Mucosa of descending colon (tissue), 3 donors: ENCODE measurements around the gene ATP5ME. TPM values are rescaled to one million over a fixed set of nuclear protein-coding genes. Genes with fewer than 3 reads are reported as not detected.

ENCODE experiments used
- ATAC-seq: fragments of 200-7000 bp; cut with Tn5 transposase; one replicate; pipeline ENCODE4 v1.9.1; 2020; ENCODE audit warnings: mild to moderate bottlenecking, moderate library complexity
- DNase-seq, 3 donors: peaks; one replicate each; pipeline ENCODE4 v3.0.0-alpha.2; 2020
- H3K36me3 ChIP-seq: fragments of 200-600 bp; one replicate; pipeline ENCODE4 v1.8.0; 2021; ENCODE audit warnings: low read depth, mild to moderate bottlenecking
- H3K4me1 ChIP-seq: fragments of 200-600 bp; one replicate; pipeline ENCODE4 v1.8.0; 2021; ENCODE audit warnings: low read depth, mild to moderate bottlenecking
- H3K4me3 ChIP-seq: fragments of 200-600 bp; one replicate; pipeline ENCODE4 v1.8.0; 2021; ENCODE audit warnings: mild to moderate bottlenecking
- H3K9me3 ChIP-seq: fragments of 200-600 bp; one replicate; pipeline ENCODE4 v1.8.0; 2021; ENCODE audit warnings: mild to moderate bottlenecking
- intact Hi-C, 2 donors: fragments of 100-400 bp; cut with DNase I in 1 of 2; cut with micrococcal nuclease in 1 of 2; formaldehyde crosslinking; loops; one replicate each; pipeline versions ENCODE4 v1.11.0 to v1.11.1; 2022; cut with DNase I, micrococcal nuclease
- total RNA-seq, 3 donors: library from RNA; stranded (reverse); fragmentation: NEBNext Ultra II Directional in 2 of 3; extraction: Animal tissue kit (Norgen Biotek cat#: 25700) in 2 of 3; gene quantifications; one replicate each; pipeline versions ENCODE4 v1.2.1 to v1.2.4, GENCODE V29; 2021 to 2023
- TF ChIP-seq, protein P1 (sequence below): fragments of 200-600 bp; IDR thresholded peaks from one replicate; pipeline ENCODE4 v1.8.0; 2022; ENCODE audit warnings: antibody characterized with exemption, mild to moderate bottlenecking
- donor health status: DM: no; HTN: no; CAD: no; lungs with moderate emphysema.
- donor health status: DM: no; HTN: no; CAD: no.
- donor health status: DM: no; HTN: yes; CAD: no.

ATP5ME gene
- total RNA-seq, 3 donors from 2014 or later: 330 to 467 (median 399) TPM

DNA sequence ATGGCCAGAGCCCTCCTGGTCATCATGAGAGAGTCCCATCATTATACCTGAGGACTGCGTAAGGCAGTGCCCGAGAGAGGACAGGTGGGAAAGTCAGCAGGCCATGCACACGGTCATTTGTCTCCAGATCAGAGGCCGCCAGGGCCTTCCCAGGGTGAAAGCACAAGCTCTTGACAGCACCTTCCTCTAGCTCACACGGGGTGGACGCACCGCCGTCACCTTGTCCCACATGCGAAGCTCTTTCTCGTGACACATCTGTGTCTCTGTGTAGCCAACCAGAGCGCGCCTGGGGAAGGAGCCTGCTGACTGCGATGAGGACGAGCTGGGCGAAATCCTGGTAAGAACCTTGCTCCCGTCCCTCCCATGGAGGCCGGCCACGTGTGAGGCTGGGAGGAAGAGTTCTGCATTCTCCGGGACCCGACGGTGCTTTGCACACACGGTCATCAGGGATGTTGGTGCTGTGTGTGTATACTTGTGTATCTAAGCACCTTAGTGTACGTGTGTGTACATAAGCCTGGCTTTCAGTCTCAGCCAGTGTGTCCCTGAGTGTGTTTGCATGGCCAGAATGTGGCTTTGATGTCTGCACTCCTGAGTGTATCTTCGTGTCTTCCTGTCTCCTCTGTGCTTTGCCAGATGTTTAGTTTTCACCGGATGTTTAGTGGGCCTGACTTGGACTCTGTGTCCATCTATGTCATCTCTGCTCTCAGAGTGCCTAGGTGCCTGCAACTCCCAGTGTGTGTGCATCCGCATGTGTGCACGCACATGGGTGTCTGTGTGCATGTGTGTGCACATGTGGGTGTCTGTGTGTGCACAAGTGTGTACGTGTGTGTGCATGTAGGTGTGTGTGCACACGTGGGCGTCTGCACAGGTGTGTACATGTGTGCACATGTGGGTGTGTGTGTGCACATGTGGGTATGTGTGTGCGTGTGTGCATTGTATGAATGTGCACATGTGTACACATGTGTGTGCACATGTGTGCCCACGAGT lies 15.1 kb downstream of the ATP5ME start:
- TF ChIP-seq, protein P1, sequence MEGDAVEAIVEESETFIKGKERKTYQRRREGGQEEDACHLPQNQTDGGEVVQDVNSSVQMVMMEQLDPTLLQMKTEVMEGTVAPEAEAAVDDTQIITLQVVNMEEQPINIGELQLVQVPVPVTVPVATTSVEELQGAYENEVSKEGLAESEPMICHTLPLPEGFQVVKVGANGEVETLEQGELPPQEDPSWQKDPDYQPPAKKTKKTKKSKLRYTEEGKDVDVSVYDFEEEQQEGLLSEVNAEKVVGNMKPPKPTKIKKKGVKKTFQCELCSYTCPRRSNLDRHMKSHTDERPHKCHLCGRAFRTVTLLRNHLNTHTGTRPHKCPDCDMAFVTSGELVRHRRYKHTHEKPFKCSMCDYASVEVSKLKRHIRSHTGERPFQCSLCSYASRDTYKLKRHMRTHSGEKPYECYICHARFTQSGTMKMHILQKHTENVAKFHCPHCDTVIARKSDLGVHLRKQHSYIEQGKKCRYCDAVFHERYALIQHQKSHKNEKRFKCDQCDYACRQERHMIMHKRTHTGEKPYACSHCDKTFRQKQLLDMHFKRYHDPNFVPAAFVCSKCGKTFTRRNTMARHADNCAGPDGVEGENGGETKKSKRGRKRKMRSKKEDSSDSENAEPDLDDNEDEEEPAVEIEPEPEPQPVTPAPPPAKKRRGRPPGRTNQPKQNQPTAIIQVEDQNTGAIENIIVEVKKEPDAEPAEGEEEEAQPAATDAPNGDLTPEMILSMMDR: no peak
- Histone ChIP-seq H3K4me3 (no peak overlapping the region), H3K36me3 (no peaks in the 10 kb centered on the region), H3K4me1 (peaks cover 3% of the 10 kb centered on the region), H3K9me3 (no peaks in the 10 kb centered on the region)
- DNase-seq: peak in 2 of 3 donors; percentile 10 to 30
- ATAC-seq: no peak
- intact Hi-C loops: no loop called here

DNA sequence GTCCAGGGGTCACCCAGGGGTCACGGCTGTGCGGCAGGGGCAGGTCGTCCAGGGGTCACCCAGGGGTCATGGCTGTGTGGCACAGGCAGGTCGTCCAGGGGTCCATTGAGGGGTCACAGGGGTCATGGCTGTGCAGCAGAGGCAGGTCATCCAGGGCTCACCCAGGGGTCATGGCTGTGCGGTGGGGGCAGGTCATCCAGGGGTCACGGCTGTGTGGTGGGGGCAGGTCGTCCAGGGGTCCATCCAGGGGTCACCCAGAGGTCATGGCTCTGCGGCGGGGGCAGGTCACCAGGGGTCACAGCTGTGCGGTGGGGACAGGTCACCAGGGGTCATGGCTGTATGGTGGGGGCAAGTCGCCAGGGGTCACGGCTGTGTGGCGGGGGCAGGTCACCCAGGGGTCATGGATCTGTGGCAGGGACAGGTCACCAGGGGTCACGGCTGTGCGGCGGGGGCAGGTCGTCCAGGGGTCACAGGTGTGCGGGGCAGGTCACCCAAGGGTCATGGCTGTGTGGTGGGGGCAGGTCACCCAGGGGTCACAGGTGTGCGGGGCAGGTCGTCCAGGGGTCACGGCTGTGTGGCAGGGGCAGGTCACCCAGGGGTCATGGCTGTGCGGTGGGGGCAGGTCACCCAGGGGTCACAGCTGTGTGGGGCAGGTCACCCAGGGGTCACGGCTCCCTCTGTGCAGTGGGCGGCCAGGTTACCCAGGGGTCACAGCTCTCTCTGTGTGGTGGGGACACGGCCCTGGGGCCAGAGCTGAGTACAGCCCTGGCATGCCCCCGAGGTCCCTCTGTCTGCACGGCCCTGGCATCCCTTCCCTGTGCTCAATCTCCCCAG lies 16.0 kb downstream of the ATP5ME start:
- H3K4me1 ChIP-seq: no peaks in the 10 kb centered on the region
- TF ChIP-seq, protein P1: no peak
- no peaks in the 10 kb centered on the region for H3K36me3 ChIP-seq
- ATAC-seq (no peak), DNase-seq (peak in 2 of 3 donors; percentile 18 to 50)
- no peaks in the 10 kb centered on the region for H3K9me3 ChIP-seq
- intact Hi-C loops: no loop called here
- H3K4me3 ChIP-seq: no peak overlapping the region

DNA sequence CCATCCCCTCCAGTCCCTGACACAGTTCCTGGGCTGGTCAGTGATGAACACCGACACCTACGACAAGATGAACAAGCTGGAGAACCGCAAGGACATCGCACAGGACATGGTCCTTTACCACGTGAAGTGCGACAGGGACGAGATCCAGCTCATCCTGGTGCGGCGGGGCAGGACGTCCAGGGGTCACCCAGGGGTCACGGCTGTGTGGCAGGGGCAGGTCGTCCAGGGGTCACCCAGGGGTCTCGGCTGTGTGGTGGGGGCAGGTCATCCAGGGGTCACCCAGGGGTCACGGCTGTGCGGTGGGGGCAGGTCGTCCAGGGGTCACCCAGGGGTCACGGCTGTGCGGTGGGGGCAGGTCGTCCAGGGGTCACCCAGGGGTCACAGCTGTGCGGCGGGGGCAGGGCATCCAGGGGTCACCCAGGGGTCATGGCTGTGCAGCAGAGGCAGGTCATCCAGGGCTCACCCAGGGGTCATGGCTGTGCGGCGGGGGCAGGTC lies 16.7 kb downstream of the ATP5ME start:
- intact Hi-C loops: no loop called here
- no peaks in the 10 kb centered on the region for H3K36me3 ChIP-seq
- H3K4me1 ChIP-seq: no peaks in the 10 kb centered on the region
- DNase-seq (peak in 2 of 3 donors; percentile 12 to 34), ATAC-seq (no peak)
- TF ChIP-seq, protein P1: no peak
- no peaks in the 10 kb centered on the region for H3K9me3 ChIP-seq
- H3K4me3 ChIP-seq: no peak overlapping the region

DNA sequence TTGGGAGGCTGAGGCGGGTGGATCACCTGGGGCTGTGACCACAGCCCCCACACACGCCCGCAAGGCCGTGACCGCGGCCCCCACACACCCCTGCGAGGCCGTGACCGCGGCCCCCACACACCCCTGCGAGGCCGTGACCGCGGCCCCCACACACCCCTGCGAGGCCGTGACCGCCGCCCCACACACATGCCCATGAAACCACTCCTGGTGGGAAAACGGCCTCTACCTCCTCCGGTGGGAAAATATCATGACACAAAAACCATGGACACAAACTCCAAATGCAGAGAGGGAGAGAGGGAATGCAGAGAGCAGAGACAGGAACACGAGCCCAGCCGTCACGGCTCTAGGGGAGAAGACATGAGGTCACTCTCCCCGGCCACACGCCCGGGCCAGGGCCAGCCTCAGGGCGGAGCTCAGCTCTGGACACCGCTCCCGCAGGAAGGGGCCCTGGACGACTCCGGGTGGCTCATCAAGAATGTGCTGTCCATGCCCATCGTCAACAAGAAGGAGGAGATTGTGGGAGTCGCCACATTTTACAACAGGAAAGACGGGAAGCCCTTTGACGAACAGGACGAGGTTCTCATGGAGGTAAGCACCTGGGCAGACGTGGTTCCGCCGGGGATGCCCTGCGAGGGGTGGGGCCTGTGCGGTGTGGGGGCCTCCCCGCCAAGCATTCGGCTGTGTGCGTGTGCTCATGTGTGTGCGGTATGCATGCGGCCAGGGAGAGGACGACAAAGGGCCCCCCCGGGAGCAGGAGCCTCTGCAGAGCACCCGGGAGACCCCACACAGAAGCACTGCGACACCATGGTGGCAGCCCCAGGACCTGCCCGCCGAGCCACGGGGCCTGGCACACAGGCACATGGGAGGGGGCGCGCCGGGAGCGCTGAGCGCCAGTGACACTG lies 17.4 kb downstream of the ATP5ME start:
- TF ChIP-seq, protein P1: no peak
- peak; percentile 33 for ATAC-seq
- H3K36me3 ChIP-seq: no peaks in the 10 kb centered on the region
- DNase-seq: peak in 2 of 3 donors; percentile 22 to 42
- no peaks in the 10 kb centered on the region for H3K4me1 ChIP-seq
- H3K4me3 ChIP-seq: no peak overlapping the region
- intact Hi-C loops: no loop called here
- no peaks in the 10 kb centered on the region for H3K9me3 ChIP-seq
